Central memory CD4-positive, alpha-beta T cell (primary cell): Measurements from ENCODE around the gene ANGEL2.
"Not testable (repeated sequence)": the region's sequence is repeated elsewhere in the genome, so short reads cannot be mapped to it uniquely, and the experiment has no call there.

Source experiments
- DNase-seq: peaks from one replicate; pipeline ENCODE4 v3.0.0; 2022

ANGEL2 gene

GRCh38 chr1:213017447-213018273, 2.0 kb upstream of the ANGEL2 start:
- DNase-seq: no peak

GRCh38 chr1:213014642-213015041, 1.0 kb downstream of the ANGEL2 start:
- no peak for DNase-seq

GRCh38 chr1:213008564-213008963, 7.1 kb downstream of the ANGEL2 start:
- DNase-seq: no peak

GRCh38 chr1:213003256-213003655, 12.4 kb downstream of the ANGEL2 start:
- no peak for DNase-seq

- DNase-seq: no peak
Observed at GRCh38 chr1:212994926-212995325, 20.7 kb downstream of the ANGEL2 start.

- not testable (repeated sequence) for DNase-seq
Observed at GRCh38 chr1:212993960-212994359, 21.7 kb downstream of the ANGEL2 start.

GRCh38 chr1:212990276-212990675, 25.4 kb downstream of the ANGEL2 start:
- no peak for DNase-seq

- DNase-seq: no peak
Observed at GRCh38 chr1:212987702-212988322, 27.9 kb downstream of the ANGEL2 start.

GRCh38 chr1:212986551-212986950, 29.1 kb downstream of the ANGEL2 start:
- DNase-seq: no peak

GRCh38 chr1:212984522-212985291, 31.0 kb downstream of the ANGEL2 start:
- no peak for DNase-seq

GRCh38 chr1:212983482-212983881, 32.2 kb downstream of the ANGEL2 start:
- DNase-seq: no peak

GRCh38 chr1:212982430-212983152, 33.1 kb downstream of the ANGEL2 start:
- DNase-seq: no peak

- DNase-seq: no peak
Observed at GRCh38 chr1:212981571-212982328, 33.9 kb downstream of the ANGEL2 start.

GRCh38 chr1:212981025-212981495, 34.6 kb downstream of the ANGEL2 start:
- no peak for DNase-seq

- DNase-seq: no peak
Observed at GRCh38 chr1:212980123-212980785, 35.4 kb downstream of the ANGEL2 start.

- no peak for DNase-seq
Observed at GRCh38 chr1:212979340-212980122, 36.1 kb downstream of the ANGEL2 start.

GRCh38 chr1:212977781-212978645, 37.7 kb downstream of the ANGEL2 start:
- no peak for DNase-seq

- DNase-seq: no peak
Observed at GRCh38 chr1:212976586-212976985, 39.1 kb downstream of the ANGEL2 start.

GRCh38 chr1:212975111-212975918, 40.4 kb downstream of the ANGEL2 start:
- DNase-seq: no peak
